DOHH2 (cell line): Measurements from ENCODE around the gene PLCB2.
A peak's percentile ranks its signal among the peaks of the same experiment; 100 is the strongest.

Experiments
- H3F3A ChIP-seq: fragments of 200-600 bp; sonication (generic), shearing (Covaris generic); 2 replicates; pipeline ENCODE4 v1.6.0; 2016; ENCODE audit warnings: antibody characterized with exemption, mild to moderate bottlenecking; ENCODE audit not compliant: control insufficient read depth, insufficient read depth
- H3K27ac ChIP-seq: fragments of 200-600 bp; sonication (generic); 2 replicates; pipeline ENCODE4 v1.5.1; 2014; ENCODE audit warnings: low read depth, mild to moderate bottlenecking, low read length, moderate library complexity
- H3K27me3 ChIP-seq: fragments of 200-600 bp; sonication (generic); 2 replicates; pipeline ENCODE4 v1.6.1; 2014; ENCODE audit warnings: mild to moderate bottlenecking, low read length, mixed read lengths; ENCODE audit not compliant: control insufficient read depth
- H3K36me3 ChIP-seq: fragments of 200-600 bp; sonication (generic); 2 replicates; pipeline ENCODE4 v1.6.1; 2014; ENCODE audit warnings: mild to moderate bottlenecking, low read length, moderate library complexity, mixed read lengths; ENCODE audit not compliant: control insufficient read depth
- H3K4me1 ChIP-seq: fragments of 200-600 bp; sonication (generic); 2 replicates; pipeline ENCODE4 v1.6.1; 2014; ENCODE audit warnings: mild to moderate bottlenecking, low read length, mixed read lengths; ENCODE audit not compliant: control insufficient read depth
- H3K4me2 ChIP-seq: fragments of 200-600 bp; sonication (generic); 2 replicates; pipeline ENCODE4 v1.6.0; 2014; ENCODE audit warnings: mild to moderate bottlenecking, low read length, moderate library complexity
- H3K4me3 ChIP-seq: fragments of 200-600 bp; sonication (generic); 2 replicates; pipeline ENCODE4 v1.5.1; 2014; ENCODE audit warnings: mild to moderate bottlenecking, low read length, mixed read lengths
- H3K79me2 ChIP-seq: fragments of 200-600 bp; sonication (generic); 2 replicates; pipeline ENCODE4 v1.6.1; 2014; ENCODE audit warnings: mild to moderate bottlenecking, low read length, mixed read lengths; ENCODE audit not compliant: control insufficient read depth
- H3K9me2 ChIP-seq: fragments of 200-600 bp; sonication (generic); replicated peaks from 2 replicates; pipeline ENCODE4 v1.6.1; 2014; ENCODE audit warnings: mild to moderate bottlenecking, low read length, mixed read lengths; ENCODE audit not compliant: control insufficient read depth
- H3K9me3 ChIP-seq: fragments of 200-600 bp; sonication (generic); 2 replicates; pipeline ENCODE4 v1.6.1; 2014; ENCODE audit warnings: antibody characterized with exemption, low read length, mixed read lengths; ENCODE audit not compliant: control insufficient read depth, insufficient read depth
- H4K20me1 ChIP-seq: fragments of 200-600 bp; sonication (generic); 2 replicates; pipeline ENCODE4 v1.6.0; 2014; ENCODE audit warnings: low read depth, mild to moderate bottlenecking, antibody characterized with exemption, low read length, moderate library complexity; ENCODE audit not compliant: control insufficient read depth, insufficient read depth
- EZH2phosphoT487 ChIP-seq: fragments of 200-600 bp; sonication (generic); IDR thresholded peaks from 2 replicates; pipeline ENCODE4 v1.6.1; 2017; ENCODE audit warnings: borderline replicate concordance, mild to moderate bottlenecking, antibody characterized with exemption, low read length, moderate library complexity, mixed read lengths
- TF ChIP-seq, protein P1 (sequence below): fragments of 200-600 bp; sonication (generic); IDR thresholded peaks from one replicate; pipeline ENCODE4 v1.5.1; 2014; ENCODE audit warnings: antibody characterized with exemption, mild to moderate bottlenecking, low read depth, low read length; ENCODE audit not compliant: poor library complexity, severe bottlenecking

The PLCB2 gene

GRCh38 chr15:40338921-40339620 is 31.3 kb upstream of the PLCB2 start:
- Histone ChIP-seq H3K4me3 (no peak overlapping the region), H3K36me3 (no peaks in the 10 kb centered on the region), H3K27me3 (no peaks in the 10 kb centered on the region), H3K9me2 (no peaks in the 10 kb centered on the region), H4K20me1 (no peaks in the 10 kb centered on the region), H3K4me1 (peaks cover 16% of the 10 kb centered on the region), H3K79me2 (no peaks in the 10 kb centered on the region), H3F3A (no peaks in the 10 kb centered on the region), H3K4me2 (no peak overlapping the region), H3K9me3 (no peaks in the 10 kb centered on the region), H3K27ac (no peak overlapping the region)
- no peak for TF ChIP-seq EZH2phosphoT487

- no peaks in the 10 kb centered on the region for H3K79me2 ChIP-seq
- no peak overlapping the region for H3K27ac ChIP-seq
- TF ChIP-seq EZH2phosphoT487, result no peak
- TF ChIP-seq, protein P1, sequence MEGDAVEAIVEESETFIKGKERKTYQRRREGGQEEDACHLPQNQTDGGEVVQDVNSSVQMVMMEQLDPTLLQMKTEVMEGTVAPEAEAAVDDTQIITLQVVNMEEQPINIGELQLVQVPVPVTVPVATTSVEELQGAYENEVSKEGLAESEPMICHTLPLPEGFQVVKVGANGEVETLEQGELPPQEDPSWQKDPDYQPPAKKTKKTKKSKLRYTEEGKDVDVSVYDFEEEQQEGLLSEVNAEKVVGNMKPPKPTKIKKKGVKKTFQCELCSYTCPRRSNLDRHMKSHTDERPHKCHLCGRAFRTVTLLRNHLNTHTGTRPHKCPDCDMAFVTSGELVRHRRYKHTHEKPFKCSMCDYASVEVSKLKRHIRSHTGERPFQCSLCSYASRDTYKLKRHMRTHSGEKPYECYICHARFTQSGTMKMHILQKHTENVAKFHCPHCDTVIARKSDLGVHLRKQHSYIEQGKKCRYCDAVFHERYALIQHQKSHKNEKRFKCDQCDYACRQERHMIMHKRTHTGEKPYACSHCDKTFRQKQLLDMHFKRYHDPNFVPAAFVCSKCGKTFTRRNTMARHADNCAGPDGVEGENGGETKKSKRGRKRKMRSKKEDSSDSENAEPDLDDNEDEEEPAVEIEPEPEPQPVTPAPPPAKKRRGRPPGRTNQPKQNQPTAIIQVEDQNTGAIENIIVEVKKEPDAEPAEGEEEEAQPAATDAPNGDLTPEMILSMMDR, result peak; percentile 98
- no peaks in the 10 kb centered on the region for H3K9me3 ChIP-seq
- H4K20me1 ChIP-seq, result no peaks in the 10 kb centered on the region
- peaks cover 22% of the 10 kb centered on the region for H3K4me1 ChIP-seq
- peak overlapping the region; percentile 30; the same call in 1 of the 2 replicates for H3K4me2 ChIP-seq
- no peaks in the 10 kb centered on the region for H3F3A ChIP-seq
- H3K27me3 ChIP-seq, result no peaks in the 10 kb centered on the region
- H3K4me3 ChIP-seq, result no peak overlapping the region
- no peaks in the 10 kb centered on the region for H3K36me3 ChIP-seq
- H3K9me2 ChIP-seq, result no peaks in the 10 kb centered on the region
Measured at GRCh38 chr15:40338041-40338657, 30.4 kb upstream of the PLCB2 start.

- Histone ChIP-seq H4K20me1 (no peaks in the 10 kb centered on the region), H3K4me1 (peaks cover 22% of the 10 kb centered on the region), H3K4me2 (peak overlapping the region; percentile 30; the same call in 1 of the 2 replicates), H3K9me2 (no peaks in the 10 kb centered on the region), H3K27me3 (no peaks in the 10 kb centered on the region), H3K9me3 (no peaks in the 10 kb centered on the region), H3K27ac (no peak overlapping the region), H3K36me3 (no peaks in the 10 kb centered on the region), H3K4me3 (no peak overlapping the region), H3F3A (no peaks in the 10 kb centered on the region), H3K79me2 (no peaks in the 10 kb centered on the region)
- no peak for TF ChIP-seq EZH2phosphoT487
- TF ChIP-seq, protein P1, result no peak
Measured at GRCh38 chr15:40337597-40337996, 29.9 kb upstream of the PLCB2 start.

GRCh38 chr15:40336744-40337122 is 29.0 kb upstream of the PLCB2 start:
- H3F3A ChIP-seq, result no peaks in the 10 kb centered on the region
- H3K4me2 ChIP-seq, result 0 out of 2 replicates have a peak overlapping the region, but pooled peaks have one; percentile 28
- TF ChIP-seq, protein P1, result peak; percentile 74
- no peak for TF ChIP-seq EZH2phosphoT487
- no peak overlapping the region for H3K4me3 ChIP-seq
- no peaks in the 10 kb centered on the region for H3K9me2 ChIP-seq
- H3K27ac ChIP-seq, result no peak overlapping the region
- no peaks in the 10 kb centered on the region for H3K9me3 ChIP-seq
- H3K36me3 ChIP-seq, result no peaks in the 10 kb centered on the region
- H4K20me1 ChIP-seq, result no peaks in the 10 kb centered on the region
- H3K79me2 ChIP-seq, result no peaks in the 10 kb centered on the region
- H3K27me3 ChIP-seq, result no peaks in the 10 kb centered on the region
- H3K4me1 ChIP-seq, result peaks cover 22% of the 10 kb centered on the region
